Mesenchymal stem cell (in vitro differentiated cells and primary cell): ENCODE results near the gene EYA2.

Source experiments
- DNase-seq: peaks from one replicate; pipeline ENCODE4 v3.0.0-alpha.2; 2013
- H2AFZ ChIP-seq: one replicate; pipeline ENCODE4 v1.6.1; 2013; ENCODE audit warnings: low read depth, mild to moderate bottlenecking, control low read depth, inconsistent platforms, low read length, moderate library complexity
- H2AK5ac ChIP-seq: 2 replicates; pipeline ENCODE4 v1.6.1; 2013; ENCODE audit warnings: low read length, moderate library complexity, mild to moderate bottlenecking, inconsistent platforms; ENCODE audit not compliant: severe bottlenecking
- H2BK120ac ChIP-seq: one replicate; pipeline ENCODE4 v1.6.1; 2013; ENCODE audit warnings: low read depth, mild to moderate bottlenecking, inconsistent platforms, low read length, moderate library complexity
- H2BK12ac ChIP-seq, 2 experiments: one replicate each; pipeline ENCODE4 v1.6.1; 2013; ENCODE audit warnings: inconsistent platforms in 2 of 2, low read length in 2 of 2, mild to moderate bottlenecking in 2 of 2, moderate library complexity in 2 of 2, control low read depth in 1 of 2
- H2BK15ac ChIP-seq: one replicate; pipeline ENCODE4 v1.6.1; 2013; ENCODE audit warnings: mild to moderate bottlenecking, low read depth, inconsistent platforms; ENCODE audit not compliant: poor library complexity, severe bottlenecking
- H2BK5ac ChIP-seq: 2 replicates; pipeline ENCODE4 v1.6.1; 2013; ENCODE audit warnings: low read depth, mild to moderate bottlenecking, low read length, control low read depth, inconsistent platforms; ENCODE audit not compliant: poor library complexity, severe bottlenecking
- H3K14ac ChIP-seq, 2 experiments: one replicate each; pipeline ENCODE4 v1.6.1; 2013; ENCODE audit warnings: inconsistent platforms in 2 of 2, low read length in 2 of 2, control low read depth in 1 of 2, mild to moderate bottlenecking in 1 of 2, moderate library complexity in 1 of 2
- H3K18ac ChIP-seq, 2 experiments: one replicate each; pipeline ENCODE4 v1.6.1; 2013; ENCODE audit warnings: inconsistent platforms in 2 of 2, low read length in 2 of 2, control low read depth in 1 of 2, low read depth in 1 of 2, mild to moderate bottlenecking in 1 of 2
- H3K23ac ChIP-seq, 2 experiments: one replicate each; pipeline ENCODE4 v1.6.1; 2013; ENCODE audit warnings: inconsistent platforms in 2 of 2, low read length in 2 of 2, mild to moderate bottlenecking in 2 of 2, moderate library complexity in 2 of 2, control low read depth in 1 of 2
- H3K27ac ChIP-seq: 2 replicates; pipeline ENCODE4 v1.5.1; 2013; ENCODE audit warnings: mild to moderate bottlenecking, moderate library complexity, low read length, control low read depth, inconsistent platforms; ENCODE audit not compliant: poor library complexity, severe bottlenecking
- H3K27me3 ChIP-seq, 2 experiments: 2 replicates each; pipeline versions ENCODE4 v1.6.1 to v1.7.0; 2013; ENCODE audit warnings: low read length in 2 of 2, mild to moderate bottlenecking in 2 of 2, moderate library complexity in 2 of 2, control low read depth in 1 of 2, inconsistent platforms in 1 of 2; ENCODE audit not compliant: control insufficient read depth in 1 of 2, insufficient read depth in 1 of 2
- H3K36me3 ChIP-seq, 2 experiments: 2 replicates each; pipeline versions ENCODE4 v1.6.1 to v1.7.0; 2013; ENCODE audit warnings: low read length in 2 of 2, control low read depth in 1 of 2, inconsistent platforms in 1 of 2, low read depth in 1 of 2, mild to moderate bottlenecking in 1 of 2; ENCODE audit not compliant: insufficient read depth in 2 of 2, control insufficient read depth in 1 of 2
- H3K4ac ChIP-seq, 2 experiments: one replicate each; pipeline ENCODE4 v1.6.1; 2013; ENCODE audit warnings: inconsistent platforms in 2 of 2, low read length in 2 of 2, mild to moderate bottlenecking in 2 of 2, moderate library complexity in 2 of 2, control low read depth in 1 of 2, low read depth in 1 of 2
- H3K4me1 ChIP-seq: 2 replicates; pipeline ENCODE4 v1.6.1; 2013; ENCODE audit warnings: low read depth, low read length, control low read depth; ENCODE audit not compliant: control insufficient read depth, insufficient read depth
- H3K4me2 ChIP-seq: 2 replicates; pipeline ENCODE4 v1.6.1; 2013; ENCODE audit warnings: low read length, mild to moderate bottlenecking, inconsistent platforms; ENCODE audit not compliant: poor library complexity, severe bottlenecking
- H3K4me3 ChIP-seq, 2 experiments: 2 replicates each; pipeline versions ENCODE4 v1.5.1 to v1.7.0; 2013; ENCODE audit warnings: low read length in 2 of 2, mild to moderate bottlenecking in 2 of 2, control low read depth in 1 of 2, low read depth in 1 of 2; ENCODE audit not compliant: insufficient read depth in 1 of 2
- H3K79me1 ChIP-seq: replicated peaks from 2 replicates; pipeline ENCODE4 v1.6.1; 2013; ENCODE audit warnings: mild to moderate bottlenecking, control low read depth, low read length, inconsistent platforms; ENCODE audit not compliant: poor library complexity, severe bottlenecking
- H3K9ac ChIP-seq: 2 replicates; pipeline ENCODE4 v1.7.0; 2013; ENCODE audit warnings: mild to moderate bottlenecking, low read length, moderate library complexity
- H3K9me3 ChIP-seq: 2 replicates; pipeline ENCODE4 v1.7.0; 2013; ENCODE audit warnings: mild to moderate bottlenecking, low read length; ENCODE audit not compliant: control insufficient read depth
- H4K8ac ChIP-seq: one replicate; pipeline ENCODE4 v1.6.1; 2013; ENCODE audit warnings: inconsistent platforms, mild to moderate bottlenecking, low read length, moderate library complexity
- H4K91ac ChIP-seq: one replicate; pipeline ENCODE4 v1.6.1; 2013; ENCODE audit warnings: mild to moderate bottlenecking, low read length, inconsistent platforms
- WGBS: methylation state at CpG from one replicate; pipeline ENCODE4 v1.1.7; 2013; ENCODE audit warnings: mixed read lengths; 5-methylcytosine and 5-hydroxymethylcytosine counted together

EYA2 gene

GRCh38 chr20:46914789-46915379 is 20.2 kb downstream of the EYA2 start:
- Histone ChIP-seq H3K18ac (no peak overlapping the region), H3K36me3 (no peaks in the 10 kb centered on the region), H2AK5ac (no peak overlapping the region), H3K79me1 (no peaks in the 10 kb centered on the region), H3K9me3 (peaks cover 8% of the 10 kb centered on the region), H4K91ac (no peak overlapping the region), H3K23ac (no peak overlapping the region), H3K27me3 (peaks cover 0 to 27% of the 10 kb centered on the region in 2 experiments), H2AFZ (no peak overlapping the region), H3K4me1 (no peaks in the 10 kb centered on the region), H4K8ac (no peak overlapping the region), H3K4me3 (no peak overlapping the region), H3K14ac (no peak overlapping the region), H3K4ac (no peak overlapping the region), H3K9ac (peak overlapping the region; percentile 30), H3K4me2 (no peak overlapping the region), H3K27ac (no peak overlapping the region), H2BK12ac (no peak overlapping the region), H2BK15ac (no peak overlapping the region), H2BK5ac (no peak overlapping the region), H2BK120ac (no peak overlapping the region)
- 83% methylated on average over 15 of the region's 15 CpGs for WGBS
- DNase-seq: no peak

- Histone ChIP-seq H2BK12ac (no peak overlapping the region), H3K36me3 (no peaks in the 10 kb centered on the region), H4K91ac (no peak overlapping the region), H2AFZ (no peak overlapping the region), H2BK5ac (no peak overlapping the region), H3K9me3 (peaks cover 8% of the 10 kb centered on the region), H2AK5ac (no peak overlapping the region), H3K23ac (no peak overlapping the region), H3K18ac (no peak overlapping the region), H2BK15ac (no peak overlapping the region), H3K27ac (no peak overlapping the region), H4K8ac (no peak overlapping the region), H3K14ac (no peak overlapping the region), H3K4me1 (no peaks in the 10 kb centered on the region), H3K4me2 (no peak overlapping the region), H3K79me1 (no peaks in the 10 kb centered on the region), H3K9ac (peak overlapping the region; percentile 30), H2BK120ac (no peak overlapping the region), H3K4ac (no peak overlapping the region), H3K4me3 (no peak overlapping the region), H3K27me3 (peaks cover 0 to 19% of the 10 kb centered on the region in 2 experiments)
- 79% methylated on average over 8 of the region's 8 CpGs for WGBS
- no peak for DNase-seq
Measured at GRCh38 chr20:46915575-46916257, 21.1 kb downstream of the EYA2 start.

GRCh38 chr20:46916258-46916603 is 21.6 kb downstream of the EYA2 start:
- Histone ChIP-seq H3K18ac (no peak overlapping the region), H3K14ac (no peak overlapping the region), H4K91ac (no peak overlapping the region), H3K79me1 (no peaks in the 10 kb centered on the region), H3K27ac (no peak overlapping the region), H2BK5ac (no peak overlapping the region), H4K8ac (no peak overlapping the region), H3K36me3 (no peaks in the 10 kb centered on the region), H2BK120ac (no peak overlapping the region), H3K4ac (no peak overlapping the region), H3K9me3 (peaks cover 8% of the 10 kb centered on the region), H3K9ac (no peak overlapping the region), H2BK12ac (no peak overlapping the region), H3K4me3 (no peak overlapping the region), H2AFZ (no peak overlapping the region), H3K27me3 (peaks cover 0 to 18% of the 10 kb centered on the region in 2 experiments), H2BK15ac (no peak overlapping the region), H3K4me1 (no peaks in the 10 kb centered on the region), H2AK5ac (no peak overlapping the region), H3K23ac (no peak overlapping the region), H3K4me2 (no peak overlapping the region)
- DNase-seq: no peak
- 39% methylated on average over 1 of the region's 1 CpG for WGBS

- 81% methylated on average over 7 of the region's 7 CpGs for WGBS
- Histone ChIP-seq H3K79me1 (no peaks in the 10 kb centered on the region), H3K27me3 (peaks cover 0 to 17% of the 10 kb centered on the region in 2 experiments), H3K23ac (no peak overlapping the region), H3K4me3 (no peak overlapping the region), H2BK120ac (no peak overlapping the region), H4K8ac (no peak overlapping the region), H2AK5ac (no peak overlapping the region), H3K4me1 (no peaks in the 10 kb centered on the region), H3K9ac (no peak overlapping the region), H2BK12ac (no peak overlapping the region), H2AFZ (no peak overlapping the region), H2BK15ac (no peak overlapping the region), H3K18ac (no peak overlapping the region), H3K14ac (no peak overlapping the region), H3K4me2 (no peak overlapping the region), H3K27ac (no peak overlapping the region), H3K4ac (no peak overlapping the region), H3K36me3 (no peaks in the 10 kb centered on the region), H3K9me3 (peaks cover 12% of the 10 kb centered on the region), H2BK5ac (no peak overlapping the region), H4K91ac (no peak overlapping the region)
- DNase-seq: no peak
Measured at GRCh38 chr20:46917155-46917554, 22.5 kb downstream of the EYA2 start.
